T47D (cell line): ENCODE results near the gene PRCP.

Experiments
- DNase-seq, 2 experiments: peaks; one replicate each; pipeline versions ENCODE4 v3.0.0 to v3.0.0-alpha.2; 2011 to 2012; ENCODE audit warnings: low read depth in 1 of 2, low spot score in 1 of 2
- JUND ChIP-seq: IDR thresholded peaks from 2 replicates; pipeline ENCODE4 v1.6.1; 2012; ENCODE audit warnings: low read depth
- in situ Hi-C: cut with HindIII; loops from 2 replicates; pipeline ENCODE4 v1.10.0; 2016; ENCODE audit warnings: low sequenced_read_pairs, low pct_unique_long_range_greater_than_20kb

PRCP gene

GRCh38 chr11:82901922-82902485, 1.8 kb upstream of the PRCP start:
- TF ChIP-seq JUND, result no peak
- DNase-seq, result no peak
- in situ Hi-C loops, result no loop called here

- 0 out of 2 replicates have a peak, but pooled peaks have one; percentile 34 for TF ChIP-seq JUND
- in situ Hi-C loops, result no loop called here
- DNase-seq, result peak; percentile 83 to 100
Observed at GRCh38 chr11:82901165-82901921, 1.1 kb upstream of the PRCP start, which contains the start of gene DDIAS. Gene DDIAS (plus strand): TSS chr11:82901736. CDS start chr11:82914739, 13,003 bp downstream.

- no peak for TF ChIP-seq JUND
- in situ Hi-C loops, result no loop called here
- DNase-seq, result no peak
Observed at GRCh38 chr11:82899957-82900276, 313 bp downstream of the PRCP start.

GRCh38 chr11:82899186-82899820, 927 bp downstream of the PRCP start:
- in situ Hi-C loops, result no loop called here
- no peak for DNase-seq
- TF ChIP-seq JUND, result no peak

- no peak for TF ChIP-seq JUND
- in situ Hi-C loops, result no loop called here
- no peak for DNase-seq
Observed at GRCh38 chr11:82898241-82898640, 2.0 kb downstream of the PRCP start.

GRCh38 chr11:82896183-82896582, 4.0 kb downstream of the PRCP start:
- in situ Hi-C loops, result no loop called here
- no peak for DNase-seq
- no peak for TF ChIP-seq JUND

GRCh38 chr11:82895437-82896091, 4.7 kb downstream of the PRCP start:
- DNase-seq, result no peak
- TF ChIP-seq JUND, result no peak

GRCh38 chr11:82892611-82893169, 7.5 kb downstream of the PRCP start:
- TF ChIP-seq JUND, result no peak
- in situ Hi-C loops, result no loop called here
- DNase-seq, result no peak

More at GRCh38 chr11:82895437-82896091, 4.7 kb downstream of the PRCP start:
- in situ Hi-C loops, result no loop called here

- in situ Hi-C loops, result no loop called here
- TF ChIP-seq JUND, result no peak
- DNase-seq, result no peak
Observed at GRCh38 chr11:82890936-82891335, 9.3 kb downstream of the PRCP start.

GRCh38 chr11:82890002-82890341, 10.3 kb downstream of the PRCP start:
- TF ChIP-seq JUND, result no peak

GRCh38 chr11:82889133-82890001, 10.9 kb downstream of the PRCP start:
- in situ Hi-C loops, result no loop called here
- DNase-seq, result no peak
- no peak for TF ChIP-seq JUND

More at GRCh38 chr11:82890002-82890341, 10.3 kb downstream of the PRCP start:
- DNase-seq, result no peak
- in situ Hi-C loops, result no loop called here

GRCh38 chr11:82883853-82884252, 16.4 kb downstream of the PRCP start:
- DNase-seq, result no peak
- TF ChIP-seq JUND, result no peak
- in situ Hi-C loops, result no loop called here
